ENCODE results near the gene MEGF6. TPM values are rescaled to one million over a fixed set of nuclear protein-coding genes. Genes with fewer than 3 reads are reported as not detected.

MEGF6 gene
- total RNA-seq, 4 donors from 2014 or later, result 0.88 to 69.0 (median 36.9) TPM

DNA sequence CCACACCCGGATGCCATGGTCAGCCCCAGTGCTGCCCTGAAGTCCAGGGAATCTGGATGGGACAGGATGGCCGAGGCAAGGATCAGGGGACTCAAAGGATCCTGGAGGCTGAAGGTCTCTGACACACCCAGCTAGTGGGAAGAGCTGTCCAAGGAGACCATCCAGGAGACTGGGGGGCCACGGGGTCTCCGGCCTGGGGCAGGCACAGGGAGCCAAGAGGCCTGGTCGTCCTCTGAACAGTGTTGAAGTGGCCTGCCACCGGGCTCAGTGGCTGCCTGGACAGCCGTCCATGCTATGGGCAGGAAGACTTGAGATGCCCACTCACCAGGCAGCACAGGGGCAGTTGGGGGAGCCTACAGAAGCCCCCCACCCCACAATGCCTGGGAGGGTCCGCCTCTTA is 41.9 kb downstream of the MEGF6 start:
- H3K4me1 ChIP-seq, result no peaks in the 10 kb centered on the region
- H3K9me3 ChIP-seq, result no peaks in the 10 kb centered on the region
- no peaks in the 10 kb centered on the region for H3K36me3 ChIP-seq
- intact Hi-C loops (cut with DNase I; ENCODE audit: low total_unique reads), result no loop called here
- no peak overlapping the region for H3K27ac ChIP-seq
- DNase-seq, result no peak
- H3K4me3 ChIP-seq, result no peak overlapping the region
- TF ChIP-seq, protein P1, sequence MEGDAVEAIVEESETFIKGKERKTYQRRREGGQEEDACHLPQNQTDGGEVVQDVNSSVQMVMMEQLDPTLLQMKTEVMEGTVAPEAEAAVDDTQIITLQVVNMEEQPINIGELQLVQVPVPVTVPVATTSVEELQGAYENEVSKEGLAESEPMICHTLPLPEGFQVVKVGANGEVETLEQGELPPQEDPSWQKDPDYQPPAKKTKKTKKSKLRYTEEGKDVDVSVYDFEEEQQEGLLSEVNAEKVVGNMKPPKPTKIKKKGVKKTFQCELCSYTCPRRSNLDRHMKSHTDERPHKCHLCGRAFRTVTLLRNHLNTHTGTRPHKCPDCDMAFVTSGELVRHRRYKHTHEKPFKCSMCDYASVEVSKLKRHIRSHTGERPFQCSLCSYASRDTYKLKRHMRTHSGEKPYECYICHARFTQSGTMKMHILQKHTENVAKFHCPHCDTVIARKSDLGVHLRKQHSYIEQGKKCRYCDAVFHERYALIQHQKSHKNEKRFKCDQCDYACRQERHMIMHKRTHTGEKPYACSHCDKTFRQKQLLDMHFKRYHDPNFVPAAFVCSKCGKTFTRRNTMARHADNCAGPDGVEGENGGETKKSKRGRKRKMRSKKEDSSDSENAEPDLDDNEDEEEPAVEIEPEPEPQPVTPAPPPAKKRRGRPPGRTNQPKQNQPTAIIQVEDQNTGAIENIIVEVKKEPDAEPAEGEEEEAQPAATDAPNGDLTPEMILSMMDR (IDR thresholded peaks at IDR 0.05), result no peak
- TF ChIP-seq POLR2A (IDR thresholded peaks at IDR 0.05), result no peak
- no peaks in the 10 kb centered on the region for H3K27me3 ChIP-seq

DNA sequence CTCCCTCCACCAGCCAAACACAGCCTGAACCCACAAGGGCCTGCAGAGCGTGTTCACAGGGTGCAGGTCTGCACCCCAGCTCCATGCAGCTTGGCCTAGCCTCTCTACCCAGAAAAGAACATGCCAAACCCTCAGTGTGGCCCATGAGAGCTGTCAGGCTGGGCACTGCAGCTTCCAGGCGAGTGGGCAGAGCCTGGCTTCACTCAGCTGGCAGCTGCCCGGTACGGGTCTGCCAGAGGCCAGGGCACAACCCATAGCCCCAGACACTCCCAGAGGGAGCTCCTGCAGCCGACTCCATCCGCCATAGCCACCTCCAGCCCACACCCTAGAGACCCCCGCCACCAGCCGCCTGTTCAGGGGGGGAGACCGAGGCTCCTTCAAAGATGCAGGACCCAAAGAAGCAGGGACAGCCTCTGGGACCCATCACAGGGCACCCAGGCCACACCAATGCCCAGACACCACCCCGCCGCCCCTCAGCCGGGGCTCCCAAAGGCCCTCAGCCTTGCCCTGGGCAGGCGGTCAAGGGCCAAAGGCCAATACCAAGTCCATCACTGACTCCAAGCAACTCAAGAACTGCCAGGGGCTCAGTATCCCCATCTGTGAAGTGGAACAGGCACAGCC is 42.4 kb downstream of the MEGF6 start:
- H3K4me3 ChIP-seq, result no peak overlapping the region
- TF ChIP-seq, protein P1 (IDR thresholded peaks at IDR 0.05), result no peak
- TF ChIP-seq POLR2A (IDR thresholded peaks at IDR 0.05), result no peak
- no peaks in the 10 kb centered on the region for H3K36me3 ChIP-seq
- no peak for DNase-seq
- intact Hi-C loops (cut with DNase I; ENCODE audit: low total_unique reads), result no loop called here
- H3K9me3 ChIP-seq, result no peaks in the 10 kb centered on the region
- H3K27me3 ChIP-seq, result no peaks in the 10 kb centered on the region
- no peak overlapping the region for H3K27ac ChIP-seq
- no peaks in the 10 kb centered on the region for H3K4me1 ChIP-seq

DNA sequence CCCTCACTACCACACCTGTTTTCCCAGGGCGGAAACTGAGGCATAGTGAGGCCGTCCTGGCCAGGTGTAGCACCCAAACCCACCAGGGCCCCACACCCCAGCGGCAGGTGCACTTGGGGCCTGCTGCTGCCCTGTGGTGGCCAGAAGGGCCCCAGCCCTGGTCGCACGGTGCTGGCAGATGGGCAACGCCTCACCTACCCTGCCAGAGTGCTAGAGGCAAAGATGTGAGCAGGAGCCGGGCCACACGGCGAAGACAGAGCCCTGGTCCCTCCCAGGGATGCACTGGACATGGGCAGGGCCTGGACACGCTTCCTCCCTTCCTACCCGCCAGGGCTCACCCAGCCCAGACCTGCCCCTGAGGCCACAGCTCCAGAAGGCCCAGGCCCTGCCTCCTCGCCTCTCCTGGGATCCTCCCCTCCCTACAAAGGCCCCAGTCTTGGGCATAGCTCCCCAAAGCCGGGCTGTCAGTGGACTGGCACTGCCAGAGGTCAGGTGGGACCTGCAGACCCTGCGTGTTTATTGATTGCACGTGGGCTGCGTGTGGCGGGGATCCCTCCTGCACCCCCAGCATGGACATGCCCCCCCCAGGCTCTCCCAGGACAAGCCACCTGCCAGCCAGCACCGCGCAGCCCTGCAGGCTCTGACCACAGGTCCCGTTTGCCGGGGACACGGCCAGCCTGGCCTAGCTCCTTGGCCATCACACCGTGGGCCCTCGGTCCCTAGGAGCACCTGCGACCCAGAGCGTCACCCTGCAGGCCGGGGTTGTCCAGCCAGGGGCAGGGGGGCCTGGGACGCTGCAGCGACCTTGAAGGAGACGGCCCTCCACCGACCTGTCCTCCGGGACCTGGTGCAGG is 44.1 kb downstream of the MEGF6 start:
- Histone ChIP-seq H3K4me1 (no peaks in the 10 kb centered on the region), H3K27ac (no peak overlapping the region), H3K27me3 (no peaks in the 10 kb centered on the region), H3K4me3 (no peak overlapping the region), H3K36me3 (no peaks in the 10 kb centered on the region), H3K9me3 (no peaks in the 10 kb centered on the region)
- TF ChIP-seq, protein P1 (IDR thresholded peaks at IDR 0.05), result no peak
- no peak for TF ChIP-seq POLR2A (IDR thresholded peaks at IDR 0.05)
- DNase-seq, result no peak
- intact Hi-C loops (cut with DNase I; ENCODE audit: low total_unique reads), result no loop called here

DNA sequence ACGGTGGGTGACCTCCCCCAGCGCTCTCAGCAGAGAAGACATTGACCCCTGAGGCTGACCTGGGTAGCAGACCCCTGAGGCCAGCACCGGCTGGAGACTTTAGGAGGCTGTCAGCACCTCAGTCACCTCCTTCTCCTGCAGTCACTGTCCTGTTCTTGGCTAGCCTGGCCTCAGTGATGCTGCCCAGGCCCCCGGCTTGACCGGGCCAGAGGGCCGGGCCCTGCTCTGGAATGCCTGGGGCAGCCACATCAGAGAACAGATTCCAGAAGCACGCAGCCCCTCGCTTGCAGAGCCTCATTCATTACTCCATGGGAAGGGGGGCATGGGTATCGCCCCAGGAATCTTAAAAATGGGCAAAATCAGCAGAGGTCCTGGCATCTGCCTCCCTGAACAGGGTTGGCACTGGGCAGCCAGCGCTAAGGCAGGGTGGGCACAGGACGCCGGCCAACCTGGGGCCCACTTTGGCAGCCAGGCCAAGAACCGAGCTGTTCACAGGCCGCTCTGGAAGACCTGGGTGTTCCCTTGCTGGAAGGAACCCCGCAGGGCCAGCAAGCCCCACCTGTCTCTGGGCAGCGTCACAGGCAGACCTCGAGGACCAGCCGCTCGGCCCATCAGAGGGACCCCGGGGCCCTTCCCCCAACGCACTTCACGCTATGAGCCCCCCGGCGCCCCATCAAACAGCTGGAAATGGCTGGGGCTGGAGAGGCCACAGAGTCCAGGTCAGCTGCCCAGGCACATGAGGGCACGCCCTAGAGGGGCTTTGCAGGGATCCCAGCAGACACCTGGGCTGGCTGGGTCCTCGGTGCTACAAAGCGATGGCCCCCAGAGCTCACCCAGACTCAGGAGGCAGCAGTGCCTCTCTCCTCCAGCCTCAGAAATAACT is 45.1 kb downstream of the MEGF6 start:
- H3K36me3 ChIP-seq, result no peaks in the 10 kb centered on the region
- no peak for TF ChIP-seq POLR2A (IDR thresholded peaks at IDR 0.05)
- TF ChIP-seq, protein P1 (IDR thresholded peaks at IDR 0.05), result no peak
- no peaks in the 10 kb centered on the region for H3K9me3 ChIP-seq
- no peak overlapping the region for H3K27ac ChIP-seq
- DNase-seq, result no peak
- H3K27me3 ChIP-seq, result no peaks in the 10 kb centered on the region
- no peaks in the 10 kb centered on the region for H3K4me1 ChIP-seq
- intact Hi-C loops (cut with DNase I; ENCODE audit: low total_unique reads), result no loop called here
- H3K4me3 ChIP-seq, result no peak overlapping the region

All from uterus (tissue), 4 donors.